Naive thymus-derived CD8-positive, alpha-beta T cell (primary cell): ENCODE measurements around the gene AMZ1. TPM values are rescaled to one million over a fixed set of nuclear protein-coding genes. Genes with fewer than 3 reads are reported as not detected.
"Not testable (repeated sequence)": the region's sequence is repeated elsewhere in the genome, so short reads cannot be mapped to it uniquely, and the experiment has no call there.

Source experiments
- ATAC-seq, 2 donors: fragments of 150-1000 bp; cut with Tn5 transposase in 1 of 2; sonication (Bioruptor Pico), chemical (Tn5 transposase) in 1 of 2; 1 replicate in 1 of 2; 2 replicates in 1 of 2; pipeline ENCODE4 v1.10.0; 2021; ENCODE audit warnings: mild to moderate bottlenecking in 2 of 2, moderate library complexity in 2 of 2
- POLR2A ChIA-PET: fragments of 350-600 bp; sonication (Branson Sonifier 250); formaldehyde crosslinking; loops from one replicate; lab custom pipeline; 2021; ENCODE audit warnings: antibody characterized with exemption; lab: Charles Lee
- DNase-seq, 10 donors: peaks; one replicate each; pipeline versions ENCODE4 v3.0.0 to v3.0.0-alpha.2; 2020 to 2022
- H3K27ac Mint-ChIP-seq, 10 donors: one replicate each; pipeline ENCODE4 v1.8.0; 2020 to 2022; ENCODE audit warnings: mild to moderate bottlenecking in 10 of 10, mixed read lengths in 10 of 10, moderate library complexity in 4 of 10, inconsistent platforms in 1 of 10
- H3K27me3 Mint-ChIP-seq, 5 donors: one replicate each; pipeline ENCODE4 v1.8.0; 2021 to 2022; ENCODE audit warnings: mixed read lengths in 5 of 5
- H3K36me3 Mint-ChIP-seq, 3 donors: one replicate each; pipeline ENCODE4 v1.8.0; 2020 to 2022; ENCODE audit warnings: mixed read lengths in 3 of 3, mild to moderate bottlenecking in 2 of 3, inconsistent platforms in 1 of 3
- H3K4me1 Mint-ChIP-seq, 4 donors: one replicate each; pipeline ENCODE4 v1.8.0; 2021 to 2022; ENCODE audit warnings: mixed read lengths in 4 of 4
- H3K4me3 Mint-ChIP-seq, 10 donors: one replicate each; pipeline ENCODE4 v1.8.0; 2020 to 2022; ENCODE audit warnings: mild to moderate bottlenecking in 10 of 10, mixed read lengths in 10 of 10, moderate library complexity in 6 of 10, inconsistent platforms in 1 of 10
- H3K9me3 Mint-ChIP-seq, 9 donors: one replicate each; pipeline ENCODE4 v1.8.0; 2020 to 2022; ENCODE audit warnings: mixed read lengths in 9 of 9, mild to moderate bottlenecking in 3 of 9, inconsistent platforms in 1 of 9, moderate library complexity in 1 of 9
- polyA plus RNA-seq, 3 donors: library from polyadenylated mRNA; unstranded; fragments of 300-500 nt; fragmentation: Illumina TruSeq; gene quantifications; one replicate each; pipeline ENCODE4 v1.2.3, GENCODE V29; 2021
- total RNA-seq, 8 experiments: library from RNA in 2 of 8; stranded (reverse) in 2 of 8; gene quantifications; one replicate each; pipeline ENCODE4 v1.2.3 and lab custom pipeline; 2021 to 2026

Gene AMZ1
- total and polyA plus RNA-seq, 5 experiments from 2014 or later, result 0.05 TPM; not detected in 4

- not testable (repeated sequence) for H3K4me1 Mint-ChIP-seq, H3K9me3 Mint-ChIP-seq, DNase-seq, H3K27me3 Mint-ChIP-seq, ATAC-seq, H3K4me3 Mint-ChIP-seq, H3K27ac Mint-ChIP-seq
- H3K36me3 Mint-ChIP-seq, result peaks cover 0 to 37% (median 29%) of the 10 kb centered on the region in 3 donors
- POLR2A ChIA-PET, result interaction anchor here (0.6 kb wide), 1 partner anchor 85 kb away, joined by 6 read pairs; no protein-coding TSS in a partner anchor
These were observed 39.2 kb downstream of the AMZ1 start for GRCh38 chr7:2727206-2727605.

GRCh38 chr7:2728316-2729030 is 40.5 kb downstream of the AMZ1 start:
- Mint-ChIP-seq H3K4me1 (peaks cover 0 to 12% (median 7%) of the 10 kb centered on the region in 4 donors), H3K27me3 (no peaks in the 10 kb centered on the region), H3K27ac (peak overlapping the region in 1 of 10 donors; percentile 9), H3K36me3 (peaks cover 0 to 40% (median 31%) of the 10 kb centered on the region in 3 donors), H3K9me3 (no peaks in the 10 kb centered on the region), H3K4me3 (no peak overlapping the region)
- POLR2A ChIA-PET, result interaction anchor here (1.8 kb wide), 1 partner anchor 10 kb away, joined by 4 read pairs; no protein-coding TSS in a partner anchor
- DNase-seq (no peak), ATAC-seq (no peak)

- Mint-ChIP-seq H3K9me3 (no peaks in the 10 kb centered on the region), H3K4me3 (no peak overlapping the region), H3K27me3 (no peaks in the 10 kb centered on the region), H3K4me1 (peaks cover 6 to 18% (median 11%) of the 10 kb centered on the region in 4 donors), H3K36me3 (peaks cover 0 to 40% (median 31%) of the 10 kb centered on the region in 3 donors), H3K27ac (peak overlapping the region in 1 of 10 donors; percentile 71)
- POLR2A ChIA-PET, result interaction anchor here (1.8 kb wide), 1 partner anchor 11 kb away, joined by 4 read pairs; no protein-coding TSS in a partner anchor
- DNase-seq, result peak in 1 of 10 donors; percentile 10
- no peak for ATAC-seq
These were observed 41.3 kb downstream of the AMZ1 start for GRCh38 chr7:2729031-2729892.

- Mint-ChIP-seq H3K36me3 (peaks cover 0 to 40% (median 31%) of the 10 kb centered on the region in 3 donors), H3K4me3 (no peak overlapping the region), H3K4me1 (peaks cover 12 to 27% (median 17%) of the 10 kb centered on the region in 4 donors), H3K27ac (no peak overlapping the region), H3K27me3 (no peaks in the 10 kb centered on the region), H3K9me3 (no peaks in the 10 kb centered on the region)
- DNase-seq (peak in 1 of 10 donors; percentile 13), ATAC-seq (no peak)
- POLR2A ChIA-PET, result no interaction called here
These were observed 42.1 kb downstream of the AMZ1 start for GRCh38 chr7:2729893-2730716.

- ATAC-seq (no peak), DNase-seq (peak in 1 of 10 donors; percentile 14)
- H3K27ac Mint-ChIP-seq, result no peak overlapping the region
- peaks cover 0 to 40% (median 31%) of the 10 kb centered on the region in 3 donors for H3K36me3 Mint-ChIP-seq
- POLR2A ChIA-PET, result no interaction called here
- no peak overlapping the region for H3K4me3 Mint-ChIP-seq
- no peaks in the 10 kb centered on the region for H3K27me3 Mint-ChIP-seq
- no peaks in the 10 kb centered on the region for H3K9me3 Mint-ChIP-seq
- peaks cover 17 to 35% (median 26%) of the 10 kb centered on the region in 4 donors for H3K4me1 Mint-ChIP-seq
These were observed 43.1 kb downstream of the AMZ1 start for GRCh38 chr7:2730846-2731770.

GRCh38 chr7:2732388-2732787 is 44.4 kb downstream of the AMZ1 start:
- Mint-ChIP-seq H3K4me1 (peaks cover 20 to 43% (median 33%) of the 10 kb centered on the region in 4 donors), H3K27me3 (no peaks in the 10 kb centered on the region), H3K9me3 (no peaks in the 10 kb centered on the region), H3K4me3 (no peak overlapping the region), H3K36me3 (peaks cover 0 to 31% (median 27%) of the 10 kb centered on the region in 3 donors), H3K27ac (no peak overlapping the region)
- DNase-seq (no peak), ATAC-seq (no peak)
- POLR2A ChIA-PET, result no interaction called here

GRCh38 chr7:2732959-2733584 is 45.1 kb downstream of the AMZ1 start:
- Mint-ChIP-seq H3K27ac (peak overlapping the region in 1 of 10 donors; percentile 43), H3K4me1 (peaks cover 20 to 46% (median 33%) of the 10 kb centered on the region in 4 donors), H3K36me3 (peaks cover 0 to 29% (median 27%) of the 10 kb centered on the region in 3 donors), H3K27me3 (no peaks in the 10 kb centered on the region), H3K9me3 (no peaks in the 10 kb centered on the region), H3K4me3 (no peak overlapping the region)
- POLR2A ChIA-PET, result no interaction called here
- ATAC-seq (no peak), DNase-seq (no peak)

- POLR2A ChIA-PET, result no interaction called here
- peaks cover 0 to 29% (median 17%) of the 10 kb centered on the region in 3 donors for H3K36me3 Mint-ChIP-seq
These were observed 46.2 kb downstream of the AMZ1 start for GRCh38 chr7:2734084-2734686.

GRCh38 chr7:2734751-2735571 is 47.0 kb downstream of the AMZ1 start:
- H3K4me3 Mint-ChIP-seq, result peak overlapping the region; percentile 13 to 80 (median 64)
- POLR2A ChIA-PET, result no interaction called here

More at GRCh38 chr7:2734084-2734686, 46.2 kb downstream of the AMZ1 start:
- DNase-seq, result no peak
- H3K27ac Mint-ChIP-seq, result peak overlapping the region in 8 of 10 donors; percentile 17 to 80 (median 40)
- H3K9me3 Mint-ChIP-seq, result no peaks in the 10 kb centered on the region
- peak overlapping the region; percentile 9 to 82 (median 68) for H3K4me3 Mint-ChIP-seq
- ATAC-seq, result peak in 1 of 2 donors; percentile 20
- peaks cover 20 to 49% (median 34%) of the 10 kb centered on the region in 4 donors for H3K4me1 Mint-ChIP-seq
- H3K27me3 Mint-ChIP-seq, result no peaks in the 10 kb centered on the region

GRCh38 chr7:2735744-2736143 is 47.7 kb downstream of the AMZ1 start:
- no peak for DNase-seq
- peak overlapping the region in 2 of 10 donors; percentile 20 to 33 for H3K27ac Mint-ChIP-seq

More at GRCh38 chr7:2734751-2735571, 47.0 kb downstream of the AMZ1 start:
- ATAC-seq (peak; percentile 65 to 68), DNase-seq (no peak)
- peak overlapping the region in 4 of 10 donors; percentile 67 to 79 (median 67) for H3K27ac Mint-ChIP-seq
- peaks cover 0 to 24% (median 13%) of the 10 kb centered on the region in 3 donors for H3K36me3 Mint-ChIP-seq
- H3K4me1 Mint-ChIP-seq, result peaks cover 20 to 50% (median 34%) of the 10 kb centered on the region in 4 donors
- H3K9me3 Mint-ChIP-seq, result no peaks in the 10 kb centered on the region
- no peaks in the 10 kb centered on the region for H3K27me3 Mint-ChIP-seq

More at GRCh38 chr7:2735744-2736143, 47.7 kb downstream of the AMZ1 start:
- peaks cover 0 to 25% (median 13%) of the 10 kb centered on the region in 3 donors for H3K36me3 Mint-ChIP-seq
- peak overlapping the region in 2 of 10 donors; percentile 22 to 77 for H3K4me3 Mint-ChIP-seq
- no peak for ATAC-seq
- H3K9me3 Mint-ChIP-seq, result no peaks in the 10 kb centered on the region
- H3K4me1 Mint-ChIP-seq, result peaks cover 18 to 50% (median 34%) of the 10 kb centered on the region in 4 donors
- POLR2A ChIA-PET, result no interaction called here
- H3K27me3 Mint-ChIP-seq, result no peaks in the 10 kb centered on the region
